ENCODE measurements around the gene F10.

Gene F10

DNA sequence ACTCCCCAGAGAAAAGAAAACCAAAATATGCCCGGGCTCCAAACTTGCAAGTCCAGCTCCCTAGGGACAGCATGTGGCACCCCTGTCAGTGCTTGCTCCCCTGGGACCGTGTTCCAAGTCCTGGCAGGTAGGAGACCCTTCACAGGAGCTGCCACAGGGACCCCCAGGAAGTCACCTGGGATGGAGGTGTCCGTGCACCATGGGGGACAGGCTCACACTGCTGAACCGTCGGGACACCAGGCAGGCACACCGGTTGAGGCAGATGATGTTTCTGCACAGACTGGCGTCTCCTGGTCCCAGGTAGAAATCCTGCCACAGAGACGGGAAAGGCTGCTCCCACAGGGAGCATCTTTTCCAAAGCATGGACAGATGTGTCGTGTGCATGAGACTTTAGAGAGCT, 24.2 kb downstream of the F10 start:
- TF ChIP-seq, protein P1, sequence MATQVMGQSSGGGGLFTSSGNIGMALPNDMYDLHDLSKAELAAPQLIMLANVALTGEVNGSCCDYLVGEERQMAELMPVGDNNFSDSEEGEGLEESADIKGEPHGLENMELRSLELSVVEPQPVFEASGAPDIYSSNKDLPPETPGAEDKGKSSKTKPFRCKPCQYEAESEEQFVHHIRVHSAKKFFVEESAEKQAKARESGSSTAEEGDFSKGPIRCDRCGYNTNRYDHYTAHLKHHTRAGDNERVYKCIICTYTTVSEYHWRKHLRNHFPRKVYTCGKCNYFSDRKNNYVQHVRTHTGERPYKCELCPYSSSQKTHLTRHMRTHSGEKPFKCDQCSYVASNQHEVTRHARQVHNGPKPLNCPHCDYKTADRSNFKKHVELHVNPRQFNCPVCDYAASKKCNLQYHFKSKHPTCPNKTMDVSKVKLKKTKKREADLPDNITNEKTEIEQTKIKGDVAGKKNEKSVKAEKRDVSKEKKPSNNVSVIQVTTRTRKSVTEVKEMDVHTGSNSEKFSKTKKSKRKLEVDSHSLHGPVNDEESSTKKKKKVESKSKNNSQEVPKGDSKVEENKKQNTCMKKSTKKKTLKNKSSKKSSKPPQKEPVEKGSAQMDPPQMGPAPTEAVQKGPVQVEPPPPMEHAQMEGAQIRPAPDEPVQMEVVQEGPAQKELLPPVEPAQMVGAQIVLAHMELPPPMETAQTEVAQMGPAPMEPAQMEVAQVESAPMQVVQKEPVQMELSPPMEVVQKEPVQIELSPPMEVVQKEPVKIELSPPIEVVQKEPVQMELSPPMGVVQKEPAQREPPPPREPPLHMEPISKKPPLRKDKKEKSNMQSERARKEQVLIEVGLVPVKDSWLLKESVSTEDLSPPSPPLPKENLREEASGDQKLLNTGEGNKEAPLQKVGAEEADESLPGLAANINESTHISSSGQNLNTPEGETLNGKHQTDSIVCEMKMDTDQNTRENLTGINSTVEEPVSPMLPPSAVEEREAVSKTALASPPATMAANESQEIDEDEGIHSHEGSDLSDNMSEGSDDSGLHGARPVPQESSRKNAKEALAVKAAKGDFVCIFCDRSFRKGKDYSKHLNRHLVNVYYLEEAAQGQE (IDR thresholded peaks at IDR 0.05; ENCODE audit: insufficient replicate concordance, low read depth): no peak
- TF ChIP-seq GABPA (IDR thresholded peaks at IDR 0.05; ENCODE audit: low read depth) (no peak), SPI1 (IDR thresholded peaks at IDR 0.05; ENCODE audit: borderline replicate concordance, low read depth) (no peak), POLR2AphosphoS5 (IDR thresholded peaks at IDR 0.05; ENCODE audit: low read depth) (no peak)
- TF ChIP-seq, protein P2, sequence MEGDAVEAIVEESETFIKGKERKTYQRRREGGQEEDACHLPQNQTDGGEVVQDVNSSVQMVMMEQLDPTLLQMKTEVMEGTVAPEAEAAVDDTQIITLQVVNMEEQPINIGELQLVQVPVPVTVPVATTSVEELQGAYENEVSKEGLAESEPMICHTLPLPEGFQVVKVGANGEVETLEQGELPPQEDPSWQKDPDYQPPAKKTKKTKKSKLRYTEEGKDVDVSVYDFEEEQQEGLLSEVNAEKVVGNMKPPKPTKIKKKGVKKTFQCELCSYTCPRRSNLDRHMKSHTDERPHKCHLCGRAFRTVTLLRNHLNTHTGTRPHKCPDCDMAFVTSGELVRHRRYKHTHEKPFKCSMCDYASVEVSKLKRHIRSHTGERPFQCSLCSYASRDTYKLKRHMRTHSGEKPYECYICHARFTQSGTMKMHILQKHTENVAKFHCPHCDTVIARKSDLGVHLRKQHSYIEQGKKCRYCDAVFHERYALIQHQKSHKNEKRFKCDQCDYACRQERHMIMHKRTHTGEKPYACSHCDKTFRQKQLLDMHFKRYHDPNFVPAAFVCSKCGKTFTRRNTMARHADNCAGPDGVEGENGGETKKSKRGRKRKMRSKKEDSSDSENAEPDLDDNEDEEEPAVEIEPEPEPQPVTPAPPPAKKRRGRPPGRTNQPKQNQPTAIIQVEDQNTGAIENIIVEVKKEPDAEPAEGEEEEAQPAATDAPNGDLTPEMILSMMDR (IDR thresholded peaks at IDR 0.05; ENCODE audit: insufficient read depth, low read length): no peak
- DNase-seq (ENCODE audit: low read depth in 1 of 2, low spot score in 1 of 2): no peak

DNA sequence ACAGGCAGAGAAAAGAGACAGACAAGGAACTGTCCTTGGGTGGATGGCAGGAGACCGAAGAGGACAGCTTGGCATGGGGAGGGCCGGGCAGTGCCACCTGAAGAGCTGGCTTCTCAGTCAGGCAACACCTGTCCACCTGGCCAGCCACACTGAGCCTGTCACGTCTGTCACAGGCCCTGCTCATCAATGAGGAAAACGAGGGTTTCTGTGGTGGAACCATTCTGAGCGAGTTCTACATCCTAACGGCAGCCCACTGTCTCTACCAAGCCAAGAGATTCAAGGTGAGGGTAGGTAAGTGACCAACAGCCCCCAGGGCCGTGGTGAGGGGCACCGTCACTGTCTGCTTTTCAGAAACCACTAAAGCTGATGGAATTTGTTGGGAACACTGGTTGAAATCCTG, 24.6 kb downstream of the F10 start:
- no peak overlapping the region for H3K27ac ChIP-seq (replicated peaks)
- H3K4me3 ChIP-seq (replicated peaks; ENCODE audit: insufficient read depth, low read length): no peak overlapping the region
- DNase-seq (ENCODE audit: low read depth in 1 of 2, low spot score in 1 of 2): no peak
- TF ChIP-seq SPI1 (IDR thresholded peaks at IDR 0.05; ENCODE audit: borderline replicate concordance, low read depth) (no peak), POLR2AphosphoS5 (IDR thresholded peaks at IDR 0.05; ENCODE audit: low read depth) (no peak), GABPA (IDR thresholded peaks at IDR 0.05; ENCODE audit: low read depth) (no peak)
- TF ChIP-seq, protein P2 (IDR thresholded peaks at IDR 0.05; ENCODE audit: insufficient read depth, low read length): no peak
- TF ChIP-seq, protein P1 (IDR thresholded peaks at IDR 0.05; ENCODE audit: insufficient replicate concordance, low read depth): no peak
- no peaks in the 10 kb centered on the region for H3K27me3 ChIP-seq (ENCODE audit: insufficient read depth, poor library complexity, severe bottlenecking)

More for the DNA sequence above, 24.2 kb downstream of the F10 start:
- Histone ChIP-seq H3K27me3 (ENCODE audit: insufficient read depth, poor library complexity, severe bottlenecking) (no peaks in the 10 kb centered on the region), H3K4me3 (replicated peaks; ENCODE audit: insufficient read depth, low read length) (no peak overlapping the region), H3K27ac (replicated peaks) (no peak overlapping the region)

DNA sequence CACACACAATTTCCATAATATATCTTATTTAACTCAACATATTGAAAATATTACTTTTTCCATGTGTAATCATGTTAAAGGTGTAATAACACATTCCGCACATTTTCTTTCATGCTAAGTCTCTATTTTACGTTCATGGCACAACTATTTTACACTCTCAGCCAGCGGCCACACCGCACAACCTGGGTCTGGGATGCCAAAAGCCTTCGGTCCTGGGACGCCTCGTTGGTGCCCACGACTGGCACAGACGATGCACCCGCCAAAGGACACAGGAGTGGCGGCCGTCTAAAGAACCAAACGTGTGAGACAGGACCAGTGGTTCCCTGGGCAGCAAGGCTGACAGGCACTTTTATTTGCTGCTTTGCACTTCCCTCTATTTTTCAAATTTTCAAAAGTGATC, 25.8 kb downstream of the F10 start:
- H3K4me3 ChIP-seq (replicated peaks; ENCODE audit: insufficient read depth, low read length): no peak overlapping the region
- no peak for DNase-seq (ENCODE audit: low read depth in 1 of 2, low spot score in 1 of 2)
- no peak for TF ChIP-seq POLR2AphosphoS5 (IDR thresholded peaks at IDR 0.05; ENCODE audit: low read depth)
- TF ChIP-seq, protein P1 (IDR thresholded peaks at IDR 0.05; ENCODE audit: insufficient replicate concordance, low read depth): no peak
- TF ChIP-seq SPI1 (IDR thresholded peaks at IDR 0.05; ENCODE audit: borderline replicate concordance, low read depth): no peak
- TF ChIP-seq, protein P2 (IDR thresholded peaks at IDR 0.05; ENCODE audit: insufficient read depth, low read length): no peak
- TF ChIP-seq GABPA (IDR thresholded peaks at IDR 0.05; ENCODE audit: low read depth): no peak
- H3K27ac ChIP-seq (replicated peaks): no peak overlapping the region
- no peaks in the 10 kb centered on the region for H3K27me3 ChIP-seq (ENCODE audit: insufficient read depth, poor library complexity, severe bottlenecking)
